Fibroblast of mammary gland (primary cell): ENCODE measurements around the gene EIF2S3.
"Not testable (repeated sequence)": the region's sequence is repeated elsewhere in the genome, so short reads cannot be mapped to it uniquely, and the experiment has no call there.

ENCODE experiments used
- DNase-seq: peaks from one replicate; pipeline ENCODE4 v3.0.0-alpha.2; 2010; ENCODE audit warnings: low read depth
- H3K4me3 ChIP-seq: 2 replicates; pipeline ENCODE4 v1.5.1; 2011; ENCODE audit warnings: low read depth, mild to moderate bottlenecking, low read length, moderate library complexity; ENCODE audit not compliant: control insufficient read depth
- CTCF ChIP-seq: conservative IDR thresholded peaks from 2 replicates; pipeline ENCODE4 v1.5.1; 2011; ENCODE audit warnings: low read depth, low read length, inconsistent platforms; ENCODE audit not compliant: control insufficient read depth, insufficient read depth

EIF2S3 gene

GRCh38 chrX:24026432-24026831 lies 28.3 kb upstream of the EIF2S3 start:
- no peak for TF ChIP-seq CTCF
- peak overlapping the region; percentile 68 for H3K4me3 ChIP-seq
- peak; percentile 26 for DNase-seq

GRCh38 chrX:24027086-24027485 lies 27.7 kb upstream of the EIF2S3 start, which contains the start of gene KLHL15:
TSS of gene KLHL15 (minus strand) at chrX:24027186. CDS start at chrX:24006693, 20,493 bp downstream.
- no peak for DNase-seq
- TF ChIP-seq CTCF, result no peak
- H3K4me3 ChIP-seq, result peak within 1 kb of the TSS; percentile 68

GRCh38 chrX:24027985-24028384 lies 26.8 kb upstream of the EIF2S3 start:
- H3K4me3 ChIP-seq, result no peak overlapping the region
- TF ChIP-seq CTCF, result no peak
- DNase-seq, result no peak

- no peak for DNase-seq
- no peak for TF ChIP-seq CTCF
- no peak overlapping the region for H3K4me3 ChIP-seq
These were observed 24.2 kb upstream of the EIF2S3 start for GRCh38 chrX:24030597-24030996.

- no peak for TF ChIP-seq CTCF
- DNase-seq, result no peak
- H3K4me3 ChIP-seq, result no peak overlapping the region
These were observed 20.3 kb upstream of the EIF2S3 start for GRCh38 chrX:24034485-24034884.

- H3K4me3 ChIP-seq, result no peak overlapping the region
- TF ChIP-seq CTCF, result no peak
- DNase-seq, result no peak
These were observed 17.0 kb upstream of the EIF2S3 start for GRCh38 chrX:24037729-24038128.

GRCh38 chrX:24046060-24046459 lies 8.7 kb upstream of the EIF2S3 start:
- DNase-seq, H3K4me3 ChIP-seq: not testable (repeated sequence)

- not testable (repeated sequence) for H3K4me3 ChIP-seq
These were observed 5.1 kb upstream of the EIF2S3 start for GRCh38 chrX:24049643-24050042.

GRCh38 chrX:24050522-24051318 lies 4.0 kb upstream of the EIF2S3 start:
- DNase-seq, H3K4me3 ChIP-seq: not testable (repeated sequence)

More at GRCh38 chrX:24049643-24050042, 5.1 kb upstream of the EIF2S3 start:
- not testable (repeated sequence) for DNase-seq
